GM12872 (cell line): ENCODE results near the gene KCNJ15.

Experiments
- CTCF ChIP-seq: IDR thresholded peaks from 3 replicates; pipeline ENCODE4 v1.5.1; 2011; ENCODE audit warnings: low read depth, mild to moderate bottlenecking, low read length, moderate library complexity; ENCODE audit not compliant: insufficient read depth

KCNJ15 gene

GRCh38 chr21:38349111-38349746 lies 92.4 kb downstream of the KCNJ15 start:
- no peak for TF ChIP-seq CTCF

- no peak for TF ChIP-seq CTCF
These were observed 93.2 kb downstream of the KCNJ15 start for GRCh38 chr21:38349977-38350376.

- no peak for TF ChIP-seq CTCF
These were observed 93.9 kb downstream of the KCNJ15 start for GRCh38 chr21:38350684-38351083.

- TF ChIP-seq CTCF, result no peak
These were observed 94.6 kb downstream of the KCNJ15 start for GRCh38 chr21:38351176-38351959.

- no peak for TF ChIP-seq CTCF
These were observed 95.2 kb downstream of the KCNJ15 start for GRCh38 chr21:38351961-38352521.

- peak; percentile 72 for TF ChIP-seq CTCF
These were observed 95.9 kb downstream of the KCNJ15 start for GRCh38 chr21:38352536-38353219.

- no peak for TF ChIP-seq CTCF
These were observed 97.4 kb downstream of the KCNJ15 start for GRCh38 chr21:38354231-38354630.
